GM19324 (cell line): ENCODE measurements around the gene MYO9B.
"Not testable (repeated sequence)": the region's sequence is repeated elsewhere in the genome, so short reads cannot be mapped to it uniquely, and the experiment has no call there.

Source experiments
- ATAC-seq: cut with Tn5 transposase; IDR thresholded peaks from one replicate; pipeline ENCODE4 v1.9.1; 2021; ENCODE audit warnings: mild to moderate bottlenecking, moderate library complexity; ENCODE audit not compliant: unreplicated experiment, low FRiP score

Gene MYO9B

GRCh38 chr19:17081672-17082630 is 6.4 kb downstream of the MYO9B start:
- no peak for ATAC-seq

GRCh38 chr19:17086120-17086519 is 10.5 kb downstream of the MYO9B start:
- no peak for ATAC-seq

GRCh38 chr19:17086834-17087233 is 11.3 kb downstream of the MYO9B start:
- no peak for ATAC-seq

- ATAC-seq = no peak
Observed at GRCh38 chr19:17088552-17088951, 13.0 kb downstream of the MYO9B start.

GRCh38 chr19:17090583-17090982 is 15.0 kb downstream of the MYO9B start:
- no peak for ATAC-seq

GRCh38 chr19:17091758-17092333 is 16.3 kb downstream of the MYO9B start:
- no peak for ATAC-seq

- no peak for ATAC-seq
Observed at GRCh38 chr19:17092696-17093095, 17.1 kb downstream of the MYO9B start.

- not testable (repeated sequence) for ATAC-seq
Observed at GRCh38 chr19:17094694-17095093, 19.1 kb downstream of the MYO9B start.

GRCh38 chr19:17095141-17095919 is 19.8 kb downstream of the MYO9B start:
- ATAC-seq = no peak

GRCh38 chr19:17097593-17098126 is 22.1 kb downstream of the MYO9B start:
- ATAC-seq = no peak

- ATAC-seq = no peak
Observed at GRCh38 chr19:17098326-17098725, 22.7 kb downstream of the MYO9B start.

- no peak for ATAC-seq
Observed at GRCh38 chr19:17101686-17102628, 26.4 kb downstream of the MYO9B start.

GRCh38 chr19:17103177-17103576 is 27.6 kb downstream of the MYO9B start:
- ATAC-seq = no peak

- no peak for ATAC-seq
Observed at GRCh38 chr19:17104679-17105078, 29.1 kb downstream of the MYO9B start.

- ATAC-seq = no peak
Observed at GRCh38 chr19:17105556-17105955, 30.0 kb downstream of the MYO9B start.

- ATAC-seq = not testable (repeated sequence)
Observed at GRCh38 chr19:17106964-17107363, 31.4 kb downstream of the MYO9B start.

- ATAC-seq = no peak
Observed at GRCh38 chr19:17107546-17108452, 32.2 kb downstream of the MYO9B start.

GRCh38 chr19:17108453-17108784 is 32.8 kb downstream of the MYO9B start:
- no peak for ATAC-seq

- ATAC-seq = no peak
Observed at GRCh38 chr19:17109300-17109699, 33.7 kb downstream of the MYO9B start.
